HG02852 (cell line): ENCODE measurements around the gene WDR64.

Experiments
- ATAC-seq: cut with Tn5 transposase; IDR thresholded peaks from one replicate; pipeline ENCODE4 v1.9.1; 2021; ENCODE audit warnings: mild to moderate bottlenecking, moderate library complexity; ENCODE audit not compliant: unreplicated experiment

Gene WDR64

DNA sequence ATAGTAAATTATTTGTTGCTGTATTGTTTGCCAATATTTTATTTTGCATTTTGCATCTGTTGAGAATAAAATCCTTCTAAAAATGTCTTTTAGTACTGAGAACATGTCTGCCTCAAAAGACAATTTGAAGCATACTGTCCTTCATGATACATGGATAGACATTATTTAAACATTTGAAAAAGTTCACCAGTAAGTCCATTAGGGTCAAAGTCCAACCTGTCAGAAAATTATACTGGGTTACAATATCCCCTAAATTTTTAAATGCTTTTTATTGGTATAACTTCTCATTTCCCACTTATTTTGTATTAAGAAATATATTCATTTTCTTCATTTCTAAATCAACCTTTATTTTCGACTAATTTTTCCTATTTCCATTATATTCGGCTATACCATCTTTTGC lies 21.2 kb upstream of the WDR64 start:
- no peak for ATAC-seq

GRCh38 chr1:241631674-241632073 lies 20.4 kb upstream of the WDR64 start:
- no peak for ATAC-seq

DNA sequence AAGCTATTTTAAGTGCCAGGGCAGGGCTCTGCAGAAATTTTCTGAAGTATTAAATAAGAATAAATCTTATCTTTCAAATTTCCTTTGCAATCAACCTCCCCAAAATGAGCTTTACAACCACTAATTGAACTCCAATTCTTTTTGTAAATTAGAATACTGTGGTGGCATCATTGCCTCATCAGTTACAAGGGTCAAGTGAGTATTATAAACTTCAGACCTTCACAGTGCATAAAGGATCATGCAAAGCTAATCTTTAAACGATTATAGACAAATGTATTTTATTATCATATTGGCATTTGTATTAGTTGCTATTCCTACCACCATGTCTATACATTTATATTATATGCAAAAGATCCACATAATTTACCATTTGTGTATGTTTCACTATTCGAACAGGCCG lies 19.1 kb upstream of the WDR64 start:
- no peak for ATAC-seq

GRCh38 chr1:241635556-241636152 lies 16.4 kb upstream of the WDR64 start:
- ATAC-seq = no peak

DNA sequence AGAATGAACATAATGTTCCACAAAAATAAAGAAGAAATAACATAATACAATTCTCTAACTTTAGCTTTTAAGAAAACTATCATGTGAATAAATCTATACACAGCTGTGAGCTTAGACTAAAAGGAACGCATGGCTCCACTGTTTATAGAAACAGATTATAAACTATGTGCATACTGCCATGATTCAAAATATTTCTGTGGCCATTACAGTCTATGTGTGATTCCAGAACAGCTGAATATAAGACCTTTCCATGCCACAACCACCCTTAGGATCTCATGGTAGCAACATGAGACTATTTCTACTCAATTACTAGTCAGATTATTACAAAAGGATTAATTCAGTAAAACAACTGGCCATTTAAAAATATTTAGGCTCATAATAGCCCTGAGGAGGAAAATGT lies 15.8 kb upstream of the WDR64 start:
- no peak for ATAC-seq

- no peak for ATAC-seq
Observed at GRCh38 chr1:241637046-241637590, 15.0 kb upstream of the WDR64 start.

- no peak for ATAC-seq
Observed at GRCh38 chr1:241637604-241638003, 14.5 kb upstream of the WDR64 start.

GRCh38 chr1:241638099-241638682 lies 13.9 kb upstream of the WDR64 start:
- no peak for ATAC-seq

GRCh38 chr1:241638909-241639622 lies 13.0 kb upstream of the WDR64 start:
- ATAC-seq = no peak

DNA sequence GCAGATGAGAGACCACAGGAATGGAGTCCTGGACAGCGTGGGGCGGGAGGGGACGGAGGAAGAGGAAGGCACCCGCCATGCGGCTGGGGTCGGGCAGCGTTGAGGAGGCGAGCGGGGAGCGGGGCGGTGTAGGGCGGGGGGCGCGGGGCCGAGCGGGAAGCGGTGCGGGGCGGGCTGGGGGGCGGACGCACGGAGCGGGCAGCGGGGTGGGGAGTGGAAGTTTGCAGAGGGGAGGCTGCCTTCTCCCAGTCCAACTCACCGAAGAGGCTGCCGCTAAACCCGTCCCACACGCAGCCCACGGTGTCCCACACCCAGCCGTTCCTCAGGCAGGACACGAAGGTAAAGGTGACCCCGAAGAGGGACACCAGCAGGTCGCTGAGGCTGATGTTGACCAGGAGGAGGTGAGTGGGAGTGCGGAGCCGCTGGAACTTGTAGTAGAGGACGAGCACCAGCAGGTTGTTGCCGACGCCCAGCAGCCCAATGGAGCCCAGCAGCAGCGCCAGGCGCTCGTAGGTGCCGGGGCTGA lies 12.4 kb upstream of the WDR64 start:
- ATAC-seq = peak; percentile 47

DNA sequence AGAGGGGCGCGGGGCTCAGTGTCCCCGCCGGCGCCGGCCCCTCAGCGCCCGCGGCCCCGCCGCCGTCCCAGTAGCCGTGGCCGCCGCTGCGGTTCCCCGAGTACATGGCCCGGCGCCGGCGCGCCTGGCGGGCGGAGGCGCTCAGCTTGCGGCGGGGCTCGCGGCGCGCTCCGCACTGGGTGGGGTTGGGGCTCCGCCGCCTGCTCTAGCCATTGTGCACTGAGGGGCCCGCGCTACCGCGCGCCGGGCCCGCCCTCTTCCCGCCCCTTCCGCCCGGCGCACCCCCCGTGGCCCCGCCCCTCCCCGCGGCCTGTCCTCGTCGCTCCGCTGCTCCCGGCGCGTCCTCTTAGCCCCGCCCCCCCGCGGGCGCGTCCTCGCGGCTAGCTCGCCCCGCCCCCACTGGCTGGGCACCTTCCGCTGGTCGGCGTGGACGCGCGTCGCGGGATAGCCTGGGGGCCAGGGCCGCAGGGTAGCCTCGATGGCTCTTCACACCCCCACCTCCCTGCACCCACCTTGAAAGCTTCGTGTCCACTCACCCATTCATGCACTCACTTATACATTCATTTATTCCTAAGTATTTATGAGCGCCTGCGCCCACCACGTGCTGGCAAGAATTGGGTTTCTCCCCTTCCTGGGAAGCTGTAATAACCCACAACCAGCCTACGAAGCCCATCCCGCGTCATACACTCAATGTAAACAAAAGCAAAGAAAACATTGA lies 11.8 kb upstream of the WDR64 start, which contains the start of the genes CHML and OPN3:
CHML (minus strand) TSS at position 221 of the 718 bp plus-strand sequence. CDS start 4,603 bp downstream, outside the sequence.
OPN3 (minus strand) TSS at position 221 of the 718 bp plus-strand sequence; CDS start at position 106, 115 bp downstream.
- ATAC-seq = peak; percentile 89

- no peak for ATAC-seq
Observed at GRCh38 chr1:241640867-241641622, 11.0 kb upstream of the WDR64 start.

DNA sequence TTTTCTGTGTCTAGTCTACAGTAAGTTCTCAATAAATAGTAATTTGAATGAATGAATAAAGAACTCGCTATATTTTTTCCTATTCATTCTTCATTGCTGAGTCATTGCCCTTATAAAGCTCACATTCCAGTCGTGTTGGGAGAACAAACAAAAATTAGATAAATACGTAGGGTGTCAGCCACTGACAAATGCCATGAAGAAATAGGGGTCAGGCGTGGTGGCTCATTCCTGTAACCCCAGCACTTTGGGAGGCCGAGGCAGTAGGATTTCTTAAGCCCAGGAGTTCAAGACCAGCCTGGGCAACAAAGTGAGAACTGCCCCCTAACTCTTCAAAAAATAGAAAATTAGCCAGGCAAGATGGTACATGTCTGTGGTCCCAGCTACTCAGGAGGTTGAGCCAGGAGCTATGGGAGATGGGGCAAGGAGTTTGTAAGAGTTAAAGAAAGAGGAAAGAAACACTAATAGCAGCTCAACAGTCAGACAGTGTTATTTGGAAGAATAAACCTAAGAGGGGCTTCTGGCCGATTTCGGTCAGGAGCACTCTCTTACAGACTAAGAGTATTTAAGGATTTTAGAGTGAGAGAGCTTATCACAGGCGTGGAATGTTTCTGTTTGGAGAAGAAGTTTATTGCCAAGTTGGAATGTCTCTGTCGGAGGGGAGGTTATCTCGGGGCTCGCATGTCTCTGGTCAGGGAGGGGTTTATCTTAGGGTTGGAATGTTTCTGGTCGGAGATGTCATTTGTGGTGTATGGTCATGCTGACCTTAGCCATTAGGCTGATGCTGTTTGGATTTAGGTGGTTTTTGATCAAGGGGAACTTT lies 10.1 kb upstream of the WDR64 start:
- no peak for ATAC-seq

DNA sequence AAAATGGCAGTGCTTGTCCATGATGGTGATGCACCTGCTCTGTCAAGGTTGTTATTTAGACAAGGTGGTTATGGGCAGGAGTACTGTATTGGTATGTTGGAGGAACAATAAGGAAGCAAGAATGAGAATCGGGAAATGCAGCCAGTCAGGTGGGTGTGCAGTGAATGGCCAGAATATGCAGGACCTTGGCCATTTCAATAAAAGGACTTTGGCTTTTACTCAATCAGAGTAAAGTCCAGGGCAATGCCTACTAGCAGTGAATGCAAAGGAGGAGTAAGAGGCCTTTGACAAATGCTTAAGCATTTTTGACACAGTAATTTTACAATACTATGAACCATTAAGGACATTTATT lies 9.5 kb upstream of the WDR64 start:
- no peak for ATAC-seq

DNA sequence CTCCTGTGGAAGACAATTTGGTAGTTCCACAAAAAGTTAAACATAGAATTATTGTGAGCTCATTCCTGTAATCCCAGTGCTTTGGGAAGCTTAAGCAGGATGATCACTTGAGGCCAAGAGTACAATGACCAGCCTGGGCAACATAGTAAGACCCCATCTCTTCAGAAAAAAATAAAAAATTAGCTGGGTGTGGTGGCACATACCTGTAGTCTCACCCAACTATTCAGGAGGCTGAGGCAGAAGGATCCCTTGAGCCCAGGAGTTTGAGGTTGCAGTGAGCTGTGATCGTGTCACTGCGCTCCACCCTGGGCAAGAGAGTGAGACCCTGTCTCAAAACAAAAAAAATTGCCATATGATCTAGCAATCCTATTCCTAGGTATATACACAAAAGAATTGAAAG lies 7.8 kb upstream of the WDR64 start:
- no peak for ATAC-seq

DNA sequence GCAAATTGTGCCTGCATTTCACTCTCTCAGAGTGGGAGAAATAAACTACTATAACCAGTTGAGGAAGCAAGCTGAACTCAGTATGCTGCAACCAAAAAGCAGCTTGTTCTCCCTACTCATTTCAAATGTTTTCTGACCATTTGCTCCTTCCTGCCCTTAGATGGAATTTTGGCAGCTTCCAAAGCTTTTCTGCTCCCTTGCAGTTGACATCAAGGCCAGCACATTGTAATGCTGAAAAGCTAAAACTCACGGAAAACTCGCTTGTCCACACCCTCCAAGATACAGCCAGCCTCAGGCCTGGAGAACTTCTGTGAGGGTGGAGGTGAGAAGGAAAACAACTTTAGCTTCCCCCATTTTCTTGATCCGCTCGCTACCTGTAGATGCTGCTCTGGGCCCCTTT lies 6.9 kb upstream of the WDR64 start:
- ATAC-seq = no peak

GRCh38 chr1:241646201-241646600 lies 5.9 kb upstream of the WDR64 start:
- ATAC-seq = no peak

GRCh38 chr1:241647658-241648057 lies 4.4 kb upstream of the WDR64 start:
- no peak for ATAC-seq

- ATAC-seq = no peak
Observed at GRCh38 chr1:241648159-241648558, 3.9 kb upstream of the WDR64 start.

DNA sequence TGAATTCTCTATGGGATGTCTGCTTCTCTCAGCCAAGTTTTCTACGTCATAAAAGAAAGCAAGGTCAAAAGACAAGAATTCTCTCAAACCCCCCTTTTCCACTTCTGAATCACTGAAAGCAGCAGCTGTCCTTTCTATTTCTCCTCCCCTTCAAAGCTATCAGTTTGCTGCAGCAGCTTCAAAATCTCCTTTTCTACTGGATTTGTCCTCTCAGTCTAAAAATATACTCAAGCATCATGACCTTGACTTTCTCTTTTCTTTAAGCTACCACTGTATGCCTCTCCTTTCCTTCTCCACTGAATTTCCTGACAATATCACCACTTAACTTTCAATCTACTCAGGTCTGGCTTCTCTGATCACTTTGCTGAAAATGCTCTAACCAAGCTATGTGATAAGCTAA lies 1.9 kb downstream of the WDR64 start:
- peak; percentile 67 for ATAC-seq
